HepG2 (cell line): Measurements from ENCODE around the gene TMEM266. TPM values are rescaled to one million over a fixed set of nuclear protein-coding genes. Genes with fewer than 3 reads are reported as not detected.

Source experiments
- EEA1 ChIP-seq: sonication (generic); formaldehyde crosslinking; IDR thresholded peaks from 2 replicates; pipeline ENCODE4 v1.5.1; 2020; ENCODE audit warnings: mild to moderate bottlenecking, missing genetic modification reagents, borderline replicate concordance
- GATAD1 ChIP-seq: IDR thresholded peaks from 2 replicates; pipeline ENCODE4 v1.6.1; 2016; ENCODE audit warnings: missing genetic modification reagents, missing compliant biosample characterization
- GTF2F1 ChIP-seq: fragments of 150-350 bp; IDR thresholded peaks from 2 replicates; pipeline ENCODE4 v1.6.1; 2014; ENCODE audit warnings: low read length
- KLF12 ChIP-seq: sonication (generic); formaldehyde crosslinking; IDR thresholded peaks from 2 replicates; pipeline ENCODE4 v1.4.0; 2020; ENCODE audit warnings: missing genetic modification reagents, borderline replicate concordance
- NFIC ChIP-seq: IDR thresholded peaks from 2 replicates; pipeline ENCODE4 v1.6.1; 2012; ENCODE audit warnings: mild to moderate bottlenecking, low read length, inconsistent platforms
- NONO ChIP-seq, 2 experiments: fragments of 450-650 bp in 1 of 2; sonication (generic) in 1 of 2; formaldehyde crosslinking in 1 of 2; IDR thresholded peaks in 1 of 2; conservative IDR thresholded peaks in 1 of 2; 2 replicates each; pipeline versions ENCODE4 v1.6.1 to v1.8.0; 2017 to 2022; ENCODE audit warnings: mild to moderate bottlenecking in 1 of 2, missing genetic modification reagents in 1 of 2, moderate library complexity in 1 of 2
- USF2 ChIP-seq, 2 experiments: sonication (generic) in 1 of 2; formaldehyde crosslinking in 1 of 2; IDR thresholded peaks; 2 replicates each; pipeline versions ENCODE4 v1.5.1 to v1.6.1; 2011 to 2020; ENCODE audit warnings: borderline replicate concordance in 1 of 2, low read depth in 1 of 2, low read length in 1 of 2, mild to moderate bottlenecking in 1 of 2, missing genetic modification reagents in 1 of 2, moderate library complexity in 1 of 2
- ZFYVE20 ChIP-seq: sonication (generic); formaldehyde crosslinking; IDR thresholded peaks from 2 replicates; pipeline ENCODE4 v1.8.0; 2023; ENCODE audit warnings: low read depth, mild to moderate bottlenecking, moderate library complexity, missing genetic modification reagents, borderline replicate concordance
- ZNF687 ChIP-seq: sonication (generic); formaldehyde crosslinking; IDR thresholded peaks from 2 replicates; pipeline ENCODE4 v1.5.1; 2020; ENCODE audit warnings: mild to moderate bottlenecking, missing genetic modification reagents, moderate library complexity
- ZSCAN25 ChIP-seq: sonication (generic); formaldehyde crosslinking; IDR thresholded peaks from 2 replicates; pipeline ENCODE4 v1.8.0; 2022; ENCODE audit warnings: mild to moderate bottlenecking, missing genetic modification reagents
- ZZZ3 ChIP-seq: sonication (generic); formaldehyde crosslinking; IDR thresholded peaks from 2 replicates; pipeline ENCODE4 v1.4.0; 2020; ENCODE audit warnings: missing genetic modification reagents, mild to moderate bottlenecking, borderline replicate concordance
- polyA plus RNA-seq, 8 experiments: library from polyadenylated mRNA; depleted of rRNA in 3 of 8; stranded (reverse) in 7 of 8; unstranded in 1 of 8; fragments of >200 nt; fragmentation: Illumina TruSeq in 4 of 8; extraction: Trizol in 4 of 8; gene quantifications; 2 replicates each; pipeline versions ENCODE4 v1.2.1 to v1.2.3, GENCODE V29; 2011 to 2016; ENCODE audit warnings: low read depth in 4 of 8, missing spikeins in 1 of 8, mixed read lengths in 1 of 8; ENCODE audit not compliant: insufficient read depth in 1 of 8
- total RNA-seq, 5 experiments: library from RNA; depleted of rRNA; stranded (reverse); fragments of >200 nt; fragmentation: Illumina TruSeq; extraction: Trizol; gene quantifications; 2 replicates each; pipeline ENCODE4 v1.2.3, GENCODE V29; 2016; ENCODE audit warnings: low read depth in 1 of 5
- TF ChIP-seq, protein P1 (sequence below): sonication (generic); formaldehyde crosslinking; IDR thresholded peaks from 2 replicates; pipeline ENCODE4 v1.5.1; 2020; ENCODE audit warnings: mild to moderate bottlenecking, missing genetic modification reagents, borderline replicate concordance
- TF ChIP-seq, protein P2 (sequence below): sonication (generic); formaldehyde crosslinking; IDR thresholded peaks from 2 replicates; pipeline ENCODE4 v1.4.0; 2020; ENCODE audit warnings: missing genetic modification reagents, borderline replicate concordance
- TF ChIP-seq, protein P3 (sequence below): IDR thresholded peaks from 2 replicates; pipeline ENCODE4 v1.6.1; 2012; ENCODE audit warnings: inconsistent platforms

Gene TMEM266
- total and polyA plus RNA-seq, 2 of the 13 experiments (the other 11 are each of a cell fraction or from before 2014, with no cell fraction given): 0.04 TPM; not detected in 1

DNA sequence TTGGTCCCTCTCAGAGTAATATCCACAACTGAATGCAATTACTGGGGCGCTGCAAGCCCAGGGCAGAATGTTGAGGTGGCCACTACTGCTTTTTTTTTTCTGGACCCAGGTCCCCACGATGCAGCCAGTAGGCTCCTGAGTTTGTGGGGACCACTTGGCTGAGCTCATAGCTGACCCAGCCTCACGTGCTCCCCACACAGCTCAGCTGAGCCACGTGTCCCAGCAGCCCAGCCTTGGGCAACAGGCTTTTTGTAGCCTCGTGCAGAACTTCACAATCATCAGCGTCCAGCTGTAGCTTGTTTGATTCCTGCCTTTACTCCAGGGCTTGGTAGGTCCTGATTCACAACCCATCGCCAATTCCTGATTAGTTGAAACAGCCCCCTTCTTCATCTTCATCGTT lies 134.1 kb downstream of the TMEM266 start (continued):
- TF ChIP-seq, protein P1, sequence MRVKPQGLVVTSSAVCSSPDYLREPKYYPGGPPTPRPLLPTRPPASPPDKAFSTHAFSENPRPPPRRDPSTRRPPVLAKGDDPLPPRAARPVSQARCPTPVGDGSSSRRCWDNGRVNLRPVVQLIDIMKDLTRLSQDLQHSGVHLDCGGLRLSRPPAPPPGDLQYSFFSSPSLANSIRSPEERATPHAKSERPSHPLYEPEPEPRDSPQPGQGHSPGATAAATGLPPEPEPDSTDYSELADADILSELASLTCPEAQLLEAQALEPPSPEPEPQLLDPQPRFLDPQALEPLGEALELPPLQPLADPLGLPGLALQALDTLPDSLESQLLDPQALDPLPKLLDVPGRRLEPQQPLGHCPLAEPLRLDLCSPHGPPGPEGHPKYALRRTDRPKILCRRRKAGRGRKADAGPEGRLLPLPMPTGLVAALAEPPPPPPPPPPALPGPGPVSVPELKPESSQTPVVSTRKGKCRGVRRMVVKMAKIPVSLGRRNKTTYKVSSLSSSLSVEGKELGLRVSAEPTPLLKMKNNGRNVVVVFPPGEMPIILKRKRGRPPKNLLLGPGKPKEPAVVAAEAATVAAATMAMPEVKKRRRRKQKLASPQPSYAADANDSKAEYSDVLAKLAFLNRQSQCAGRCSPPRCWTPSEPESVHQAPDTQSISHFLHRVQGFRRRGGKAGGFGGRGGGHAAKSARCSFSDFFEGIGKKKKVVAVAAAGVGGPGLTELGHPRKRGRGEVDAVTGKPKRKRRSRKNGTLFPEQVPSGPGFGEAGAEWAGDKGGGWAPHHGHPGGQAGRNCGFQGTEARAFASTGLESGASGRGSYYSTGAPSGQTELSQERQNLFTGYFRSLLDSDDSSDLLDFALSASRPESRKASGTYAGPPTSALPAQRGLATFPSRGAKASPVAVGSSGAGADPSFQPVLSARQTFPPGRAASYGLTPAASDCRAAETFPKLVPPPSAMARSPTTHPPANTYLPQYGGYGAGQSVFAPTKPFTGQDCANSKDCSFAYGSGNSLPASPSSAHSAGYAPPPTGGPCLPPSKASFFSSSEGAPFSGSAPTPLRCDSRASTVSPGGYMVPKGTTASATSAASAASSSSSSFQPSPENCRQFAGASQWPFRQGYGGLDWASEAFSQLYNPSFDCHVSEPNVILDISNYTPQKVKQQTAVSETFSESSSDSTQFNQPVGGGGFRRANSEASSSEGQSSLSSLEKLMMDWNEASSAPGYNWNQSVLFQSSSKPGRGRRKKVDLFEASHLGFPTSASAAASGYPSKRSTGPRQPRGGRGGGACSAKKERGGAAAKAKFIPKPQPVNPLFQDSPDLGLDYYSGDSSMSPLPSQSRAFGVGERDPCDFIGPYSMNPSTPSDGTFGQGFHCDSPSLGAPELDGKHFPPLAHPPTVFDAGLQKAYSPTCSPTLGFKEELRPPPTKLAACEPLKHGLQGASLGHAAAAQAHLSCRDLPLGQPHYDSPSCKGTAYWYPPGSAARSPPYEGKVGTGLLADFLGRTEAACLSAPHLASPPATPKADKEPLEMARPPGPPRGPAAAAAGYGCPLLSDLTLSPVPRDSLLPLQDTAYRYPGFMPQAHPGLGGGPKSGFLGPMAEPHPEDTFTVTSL (CRISPR knock-in tag): no peak
- no peak for TF ChIP-seq GTF2F1
- no peak for TF ChIP-seq EEA1 (CRISPR knock-in tag)
- peak; percentile 57 for TF ChIP-seq ZNF687 (CRISPR knock-in tag)
- TF ChIP-seq, protein P2, sequence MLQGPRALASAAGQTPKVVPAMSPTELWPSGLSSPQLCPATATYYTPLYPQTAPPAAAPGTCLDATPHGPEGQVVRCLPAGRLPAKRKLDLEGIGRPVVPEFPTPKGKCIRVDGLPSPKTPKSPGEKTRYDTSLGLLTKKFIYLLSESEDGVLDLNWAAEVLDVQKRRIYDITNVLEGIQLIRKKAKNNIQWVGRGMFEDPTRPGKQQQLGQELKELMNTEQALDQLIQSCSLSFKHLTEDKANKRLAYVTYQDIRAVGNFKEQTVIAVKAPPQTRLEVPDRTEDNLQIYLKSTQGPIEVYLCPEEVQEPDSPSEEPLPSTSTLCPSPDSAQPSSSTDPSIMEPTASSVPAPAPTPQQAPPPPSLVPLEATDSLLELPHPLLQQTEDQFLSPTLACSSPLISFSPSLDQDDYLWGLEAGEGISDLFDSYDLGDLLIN (CRISPR knock-in tag): no peak
- no peak for TF ChIP-seq ZZZ3 (CRISPR knock-in tag)
- TF ChIP-seq GATAD1 (CRISPR knock-in tag): no peak
- TF ChIP-seq USF2 (IDR thresholded peaks at IDR 0.05; ENCODE audit: low read depth, low read length): peak; percentile 30; the same call in 1 of the 2 replicates
- no peak for TF ChIP-seq USF2 (CRISPR knock-in tag; IDR thresholded peaks at IDR 0.05; ENCODE audit: borderline replicate concordance)
- no peak for TF ChIP-seq KLF12 (CRISPR knock-in tag)
- TF ChIP-seq, protein P3, sequence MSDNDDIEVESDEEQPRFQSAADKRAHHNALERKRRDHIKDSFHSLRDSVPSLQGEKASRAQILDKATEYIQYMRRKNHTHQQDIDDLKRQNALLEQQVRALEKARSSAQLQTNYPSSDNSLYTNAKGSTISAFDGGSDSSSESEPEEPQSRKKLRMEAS: peak; percentile 44; the same call in 1 of the 2 replicates
- no peak for TF ChIP-seq NFIC
- TF ChIP-seq NONO (IDR thresholded peaks at IDR 0.05): no peak
- TF ChIP-seq NONO (CRISPR knock-in tag; conservative IDR thresholded peaks at IDR 0.05): no peak
- TF ChIP-seq ZSCAN25 (CRISPR knock-in tag): no peak
- no peak for TF ChIP-seq ZFYVE20 (CRISPR knock-in tag)
